ENCODE measurements around the gene GNAZ.

DNA sequence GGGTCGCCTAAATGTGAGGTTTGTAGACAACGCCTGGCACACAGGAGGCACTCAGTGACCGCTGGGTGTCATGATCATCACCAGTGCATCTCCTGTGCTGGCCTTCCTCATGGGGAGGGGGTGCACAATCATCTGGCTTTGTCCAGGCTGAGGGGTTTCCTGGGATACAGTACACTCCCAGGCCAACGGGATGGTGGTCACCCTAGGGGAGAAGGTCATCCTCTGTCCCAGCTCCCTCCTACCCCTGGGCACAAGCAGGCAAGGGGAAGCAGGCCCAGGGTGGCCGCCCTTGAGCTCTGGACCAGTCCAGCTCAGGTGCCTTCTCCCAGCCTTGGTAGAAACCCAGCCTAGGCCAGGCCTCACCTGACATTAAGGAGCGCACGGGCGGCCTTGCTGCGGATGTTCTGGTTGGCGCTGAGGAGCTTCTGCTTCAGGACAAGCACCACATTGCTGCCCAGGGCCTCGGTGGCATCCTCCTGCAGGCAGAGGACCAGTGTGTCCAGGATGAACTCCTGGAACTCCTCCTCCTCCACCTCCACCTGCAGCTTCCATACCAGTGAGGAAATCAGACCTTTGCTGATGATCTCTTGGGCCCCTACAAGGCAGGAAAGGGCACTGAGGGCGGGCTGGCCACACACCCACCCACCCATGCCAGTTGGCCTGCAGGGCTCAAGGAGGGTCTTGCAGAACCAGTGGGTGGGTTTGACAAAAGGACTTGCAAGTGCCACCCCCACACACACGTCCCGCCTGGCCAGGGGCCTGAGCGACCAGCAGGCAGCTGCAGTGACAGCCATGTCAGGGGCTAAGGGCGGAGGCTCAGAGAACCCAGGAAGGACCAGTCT is 6.6 kb upstream of the GNAZ start:
- no peak for TF ChIP-seq POLR2A (IDR thresholded peaks at IDR 0.05)
- TF ChIP-seq, protein P1, sequence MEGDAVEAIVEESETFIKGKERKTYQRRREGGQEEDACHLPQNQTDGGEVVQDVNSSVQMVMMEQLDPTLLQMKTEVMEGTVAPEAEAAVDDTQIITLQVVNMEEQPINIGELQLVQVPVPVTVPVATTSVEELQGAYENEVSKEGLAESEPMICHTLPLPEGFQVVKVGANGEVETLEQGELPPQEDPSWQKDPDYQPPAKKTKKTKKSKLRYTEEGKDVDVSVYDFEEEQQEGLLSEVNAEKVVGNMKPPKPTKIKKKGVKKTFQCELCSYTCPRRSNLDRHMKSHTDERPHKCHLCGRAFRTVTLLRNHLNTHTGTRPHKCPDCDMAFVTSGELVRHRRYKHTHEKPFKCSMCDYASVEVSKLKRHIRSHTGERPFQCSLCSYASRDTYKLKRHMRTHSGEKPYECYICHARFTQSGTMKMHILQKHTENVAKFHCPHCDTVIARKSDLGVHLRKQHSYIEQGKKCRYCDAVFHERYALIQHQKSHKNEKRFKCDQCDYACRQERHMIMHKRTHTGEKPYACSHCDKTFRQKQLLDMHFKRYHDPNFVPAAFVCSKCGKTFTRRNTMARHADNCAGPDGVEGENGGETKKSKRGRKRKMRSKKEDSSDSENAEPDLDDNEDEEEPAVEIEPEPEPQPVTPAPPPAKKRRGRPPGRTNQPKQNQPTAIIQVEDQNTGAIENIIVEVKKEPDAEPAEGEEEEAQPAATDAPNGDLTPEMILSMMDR (IDR thresholded peaks at IDR 0.05), result no peak
